ENCODE data around the gene CADPS. TPM values are rescaled to one million over a fixed set of nuclear protein-coding genes. Genes with fewer than 3 reads are reported as not detected.

CADPS gene
- total RNA-seq, 1 experiment from 2014 or later, result not detected

DNA sequence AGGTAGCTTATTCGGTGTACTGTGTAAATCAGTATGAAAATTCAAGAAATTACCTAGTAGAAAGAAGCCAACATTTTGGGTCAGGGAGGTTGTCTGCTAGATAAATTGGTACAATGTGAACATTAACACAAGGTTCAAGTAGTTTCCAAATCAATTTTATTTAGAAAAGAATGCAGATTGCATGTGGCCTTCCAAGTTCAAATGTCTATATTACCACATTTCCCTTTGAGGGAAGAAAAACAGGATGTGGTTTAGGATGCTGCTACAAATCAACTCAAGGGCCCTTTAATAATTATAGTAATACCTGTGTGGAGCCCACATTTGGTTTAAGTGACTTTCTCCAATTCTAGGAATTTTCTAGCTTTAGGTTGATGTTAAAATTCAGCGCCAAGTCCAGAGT is 57.5 kb downstream of the CADPS start:
- ChIA-PET POLR2A (no interaction called here), CTCF (no interaction called here)
- H3K4me1 ChIP-seq (ENCODE audit: control insufficient read depth, insufficient read depth, low read length), result no peaks in the 10 kb centered on the region
- TF ChIP-seq SIN3A (IDR thresholded peaks at IDR 0.05; ENCODE audit: borderline replicate concordance, insufficient read depth, low read depth, low read length), result no peak
- TF ChIP-seq, protein P1, sequence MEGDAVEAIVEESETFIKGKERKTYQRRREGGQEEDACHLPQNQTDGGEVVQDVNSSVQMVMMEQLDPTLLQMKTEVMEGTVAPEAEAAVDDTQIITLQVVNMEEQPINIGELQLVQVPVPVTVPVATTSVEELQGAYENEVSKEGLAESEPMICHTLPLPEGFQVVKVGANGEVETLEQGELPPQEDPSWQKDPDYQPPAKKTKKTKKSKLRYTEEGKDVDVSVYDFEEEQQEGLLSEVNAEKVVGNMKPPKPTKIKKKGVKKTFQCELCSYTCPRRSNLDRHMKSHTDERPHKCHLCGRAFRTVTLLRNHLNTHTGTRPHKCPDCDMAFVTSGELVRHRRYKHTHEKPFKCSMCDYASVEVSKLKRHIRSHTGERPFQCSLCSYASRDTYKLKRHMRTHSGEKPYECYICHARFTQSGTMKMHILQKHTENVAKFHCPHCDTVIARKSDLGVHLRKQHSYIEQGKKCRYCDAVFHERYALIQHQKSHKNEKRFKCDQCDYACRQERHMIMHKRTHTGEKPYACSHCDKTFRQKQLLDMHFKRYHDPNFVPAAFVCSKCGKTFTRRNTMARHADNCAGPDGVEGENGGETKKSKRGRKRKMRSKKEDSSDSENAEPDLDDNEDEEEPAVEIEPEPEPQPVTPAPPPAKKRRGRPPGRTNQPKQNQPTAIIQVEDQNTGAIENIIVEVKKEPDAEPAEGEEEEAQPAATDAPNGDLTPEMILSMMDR (IDR thresholded peaks at IDR 0.05), result no peak
- TF ChIP-seq, protein P2, sequence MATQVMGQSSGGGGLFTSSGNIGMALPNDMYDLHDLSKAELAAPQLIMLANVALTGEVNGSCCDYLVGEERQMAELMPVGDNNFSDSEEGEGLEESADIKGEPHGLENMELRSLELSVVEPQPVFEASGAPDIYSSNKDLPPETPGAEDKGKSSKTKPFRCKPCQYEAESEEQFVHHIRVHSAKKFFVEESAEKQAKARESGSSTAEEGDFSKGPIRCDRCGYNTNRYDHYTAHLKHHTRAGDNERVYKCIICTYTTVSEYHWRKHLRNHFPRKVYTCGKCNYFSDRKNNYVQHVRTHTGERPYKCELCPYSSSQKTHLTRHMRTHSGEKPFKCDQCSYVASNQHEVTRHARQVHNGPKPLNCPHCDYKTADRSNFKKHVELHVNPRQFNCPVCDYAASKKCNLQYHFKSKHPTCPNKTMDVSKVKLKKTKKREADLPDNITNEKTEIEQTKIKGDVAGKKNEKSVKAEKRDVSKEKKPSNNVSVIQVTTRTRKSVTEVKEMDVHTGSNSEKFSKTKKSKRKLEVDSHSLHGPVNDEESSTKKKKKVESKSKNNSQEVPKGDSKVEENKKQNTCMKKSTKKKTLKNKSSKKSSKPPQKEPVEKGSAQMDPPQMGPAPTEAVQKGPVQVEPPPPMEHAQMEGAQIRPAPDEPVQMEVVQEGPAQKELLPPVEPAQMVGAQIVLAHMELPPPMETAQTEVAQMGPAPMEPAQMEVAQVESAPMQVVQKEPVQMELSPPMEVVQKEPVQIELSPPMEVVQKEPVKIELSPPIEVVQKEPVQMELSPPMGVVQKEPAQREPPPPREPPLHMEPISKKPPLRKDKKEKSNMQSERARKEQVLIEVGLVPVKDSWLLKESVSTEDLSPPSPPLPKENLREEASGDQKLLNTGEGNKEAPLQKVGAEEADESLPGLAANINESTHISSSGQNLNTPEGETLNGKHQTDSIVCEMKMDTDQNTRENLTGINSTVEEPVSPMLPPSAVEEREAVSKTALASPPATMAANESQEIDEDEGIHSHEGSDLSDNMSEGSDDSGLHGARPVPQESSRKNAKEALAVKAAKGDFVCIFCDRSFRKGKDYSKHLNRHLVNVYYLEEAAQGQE (IDR thresholded peaks at IDR 0.05; ENCODE audit: insufficient read depth in 1 of 2, low read depth in 2 of 2, low read length in 1 of 2), result no peak
- no peak for DNase-seq (ENCODE audit: low read depth, low spot score)
- no peaks in the 10 kb centered on the region for H3K36me3 ChIP-seq (ENCODE audit: control insufficient read depth, insufficient read depth, low read length)
- ATAC-seq, result no peak
- BruUV-seq (replicated peaks), result no TSS peak
- no peaks in the 10 kb centered on the region for H3K27me3 ChIP-seq (ENCODE audit: control insufficient read depth, insufficient read depth, low read length)
- no peak overlapping the region for H3K27ac ChIP-seq (ENCODE audit: low read length)
- intact Hi-C loops (cut with micrococcal nuclease; ENCODE audit: unreplicated experiment), result no loop called here
- no peak overlapping the region for H3K4me3 ChIP-seq (ENCODE audit: low read depth in 2 of 2, low read length in 2 of 2)
- no peaks in the 10 kb centered on the region for H3K9me3 ChIP-seq (ENCODE audit: control insufficient read depth, insufficient read depth, low read depth, low read length)
- in situ Hi-C loops (cut with HindIII; ENCODE audit: low pct_unique_long_range_greater_than_20kb, low sequenced_read_pairs), result no loop called here

DNA sequence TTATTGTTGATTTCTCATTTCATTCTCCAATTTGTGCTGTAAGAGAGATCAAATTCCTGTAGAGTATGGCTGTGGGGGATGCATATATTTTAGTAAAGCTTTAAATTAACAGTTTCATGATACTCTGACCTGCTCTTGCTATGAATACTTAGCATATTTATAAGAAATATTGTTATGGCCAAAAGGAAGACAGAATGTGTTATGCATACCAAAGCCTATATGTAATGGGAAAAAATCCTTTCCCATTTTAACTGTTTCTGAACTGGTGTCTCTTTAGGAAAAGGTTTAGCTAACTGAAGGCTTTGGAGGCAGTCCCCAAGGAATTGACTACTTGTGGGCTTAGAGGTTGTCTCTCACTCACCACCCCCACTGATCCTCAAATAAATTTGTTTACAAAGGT is 59.2 kb downstream of the CADPS start:
- Histone ChIP-seq H3K9me3 (ENCODE audit: control insufficient read depth, insufficient read depth, low read depth, low read length) (no peaks in the 10 kb centered on the region), H3K27me3 (ENCODE audit: control insufficient read depth, insufficient read depth, low read length) (no peaks in the 10 kb centered on the region), H3K27ac (ENCODE audit: low read length) (no peak overlapping the region), H3K4me3 (ENCODE audit: low read depth in 2 of 2, low read length in 2 of 2) (no peak overlapping the region), H3K4me1 (ENCODE audit: control insufficient read depth, insufficient read depth, low read length) (no peaks in the 10 kb centered on the region), H3K36me3 (ENCODE audit: control insufficient read depth, insufficient read depth, low read length) (no peaks in the 10 kb centered on the region)
- in situ Hi-C loops (cut with HindIII; ENCODE audit: low pct_unique_long_range_greater_than_20kb, low sequenced_read_pairs), result no loop called here
- intact Hi-C loops (cut with micrococcal nuclease; ENCODE audit: unreplicated experiment), result no loop called here
- ATAC-seq (no peak), DNase-seq (ENCODE audit: low read depth, low spot score) (no peak)
- no TSS peak for BruUV-seq (replicated peaks)
- ChIA-PET POLR2A (no interaction called here), CTCF (no interaction called here)
- TF ChIP-seq SIN3A (IDR thresholded peaks at IDR 0.05; ENCODE audit: borderline replicate concordance, insufficient read depth, low read depth, low read length) (no peak), TCF7L2 (IDR thresholded peaks at IDR 0.05; ENCODE audit: low read depth, low read length) (no peak)

DNA sequence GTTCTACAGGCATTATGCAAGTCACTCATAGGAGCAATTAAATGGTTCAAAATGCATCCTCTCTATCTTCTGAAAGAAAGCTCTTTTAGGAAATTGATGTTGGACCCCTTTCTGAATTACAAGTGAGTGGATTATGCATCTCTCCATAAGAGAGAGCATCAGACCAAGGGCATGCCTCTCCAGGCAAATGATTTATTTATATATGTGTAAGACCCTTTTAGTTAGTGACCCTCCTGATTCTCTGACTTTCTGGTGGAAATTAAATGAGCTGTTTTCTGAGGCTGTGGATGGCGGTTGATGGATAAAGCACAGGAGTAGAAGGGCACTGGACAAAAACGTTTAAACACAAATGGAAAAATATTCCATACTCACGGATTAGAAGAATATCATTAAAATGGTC is 62.6 kb downstream of the CADPS start:
- no peaks in the 10 kb centered on the region for H3K27me3 ChIP-seq (ENCODE audit: control insufficient read depth, insufficient read depth, low read length)
- no TSS peak for BruUV-seq (replicated peaks)
- no peaks in the 10 kb centered on the region for H3K9me3 ChIP-seq (ENCODE audit: control insufficient read depth, insufficient read depth, low read depth, low read length)
- no peak overlapping the region for H3K4me3 ChIP-seq (ENCODE audit: low read depth in 2 of 2, low read length in 2 of 2)
- CTCF ChIA-PET, result no interaction called here
- TF ChIP-seq TCF7L2 (IDR thresholded peaks at IDR 0.05; ENCODE audit: low read depth, low read length), result no peak
- H3K4me1 ChIP-seq (ENCODE audit: control insufficient read depth, insufficient read depth, low read length), result no peaks in the 10 kb centered on the region
- no peak overlapping the region for H3K27ac ChIP-seq (ENCODE audit: low read length)
- DNase-seq (ENCODE audit: low read depth, low spot score) (no peak), ATAC-seq (no peak)
- intact Hi-C loops (cut with micrococcal nuclease; ENCODE audit: unreplicated experiment) (no loop called here), in situ Hi-C loops (cut with HindIII; ENCODE audit: low pct_unique_long_range_greater_than_20kb, low sequenced_read_pairs) (no loop called here)
- POLR2A ChIA-PET, result no interaction called here
- H3K36me3 ChIP-seq (ENCODE audit: control insufficient read depth, insufficient read depth, low read length), result no peaks in the 10 kb centered on the region
